ENCODE measurements around the gene PLEKHG4B. TPM values are rescaled to one million over a fixed set of nuclear protein-coding genes. Genes with fewer than 3 reads are reported as not detected.

PLEKHG4B gene
- total RNA-seq, 1 donor from 2014 or later, result 49.4 TPM

GRCh38 chr5:77170-77501, 14.8 kb upstream of the PLEKHG4B start:
- Mint-ChIP-seq H3K9me3 (ENCODE audit: unreplicated experiment) (peaks cover 4% of the 10 kb centered on the region), H3K27ac (ENCODE audit: unreplicated experiment) (no peak overlapping the region), H3K4me1 (ENCODE audit: low read depth, unreplicated experiment) (peaks cover 24% of the 10 kb centered on the region), H3K27me3 (ENCODE audit: unreplicated experiment) (peaks cover 4% of the 10 kb centered on the region), H3K4me3 (ENCODE audit: unreplicated experiment) (no peak overlapping the region), H3K36me3 (ENCODE audit: unreplicated experiment) (no peaks in the 10 kb centered on the region)
- peak; percentile 11 for DNase-seq
- TF ChIP-seq CTCF (IDR thresholded peaks at IDR 0.05; ENCODE audit: partially characterized antibody, unreplicated experiment), result no peak

GRCh38 chr5:77546-77945, 14.4 kb upstream of the PLEKHG4B start:
- Mint-ChIP-seq H3K36me3 (ENCODE audit: unreplicated experiment) (no peaks in the 10 kb centered on the region), H3K27ac (ENCODE audit: unreplicated experiment) (no peak overlapping the region), H3K4me3 (ENCODE audit: unreplicated experiment) (no peak overlapping the region), H3K4me1 (ENCODE audit: low read depth, unreplicated experiment) (peaks cover 29% of the 10 kb centered on the region), H3K27me3 (ENCODE audit: unreplicated experiment) (peaks cover 4% of the 10 kb centered on the region), H3K9me3 (ENCODE audit: unreplicated experiment) (peaks cover 4% of the 10 kb centered on the region)
- no peak for TF ChIP-seq CTCF (IDR thresholded peaks at IDR 0.05; ENCODE audit: partially characterized antibody, unreplicated experiment)
- no peak for DNase-seq

GRCh38 chr5:77957-78804, 13.8 kb upstream of the PLEKHG4B start:
- no peak for TF ChIP-seq CTCF (IDR thresholded peaks at IDR 0.05; ENCODE audit: partially characterized antibody, unreplicated experiment)
- DNase-seq, result peak; percentile 33
- Mint-ChIP-seq H3K4me3 (ENCODE audit: unreplicated experiment) (no peak overlapping the region), H3K27me3 (ENCODE audit: unreplicated experiment) (peaks cover 7% of the 10 kb centered on the region), H3K36me3 (ENCODE audit: unreplicated experiment) (no peaks in the 10 kb centered on the region), H3K27ac (ENCODE audit: unreplicated experiment) (no peak overlapping the region), H3K9me3 (ENCODE audit: unreplicated experiment) (peaks cover 4% of the 10 kb centered on the region), H3K4me1 (ENCODE audit: low read depth, unreplicated experiment) (peaks cover 33% of the 10 kb centered on the region)

- Mint-ChIP-seq H3K36me3 (ENCODE audit: unreplicated experiment) (no peaks in the 10 kb centered on the region), H3K27me3 (ENCODE audit: unreplicated experiment) (peaks cover 7% of the 10 kb centered on the region), H3K4me3 (ENCODE audit: unreplicated experiment) (peak overlapping the region; percentile 6), H3K27ac (ENCODE audit: unreplicated experiment) (no peak overlapping the region), H3K9me3 (ENCODE audit: unreplicated experiment) (peaks cover 4% of the 10 kb centered on the region), H3K4me1 (ENCODE audit: low read depth, unreplicated experiment) (peaks cover 33% of the 10 kb centered on the region)
- no peak for DNase-seq
- TF ChIP-seq CTCF (IDR thresholded peaks at IDR 0.05; ENCODE audit: partially characterized antibody, unreplicated experiment), result no peak
These were observed 13.2 kb upstream of the PLEKHG4B start for GRCh38 chr5:78805-79149.

GRCh38 chr5:79263-79662, 12.7 kb upstream of the PLEKHG4B start:
- Mint-ChIP-seq H3K9me3 (ENCODE audit: unreplicated experiment) (peaks cover 4% of the 10 kb centered on the region), H3K27ac (ENCODE audit: unreplicated experiment) (no peak overlapping the region), H3K4me3 (ENCODE audit: unreplicated experiment) (no peak overlapping the region), H3K4me1 (ENCODE audit: low read depth, unreplicated experiment) (peaks cover 33% of the 10 kb centered on the region), H3K27me3 (ENCODE audit: unreplicated experiment) (peaks cover 7% of the 10 kb centered on the region), H3K36me3 (ENCODE audit: unreplicated experiment) (no peaks in the 10 kb centered on the region)
- TF ChIP-seq CTCF (IDR thresholded peaks at IDR 0.05; ENCODE audit: partially characterized antibody, unreplicated experiment), result no peak
- DNase-seq, result no peak

Data from glutamatergic neuron (in vitro differentiated cells).